Kasumi-1 (cell line): ENCODE measurements around the gene CLCN7.

Experiments
- DNase-seq, 2 experiments: peaks; one replicate each; lab custom pipeline; 2025; lab: John Stamatoyannopoulos, UW

CLCN7 gene

GRCh38 chr16:1464196-1464893, 10.5 kb downstream of the CLCN7 start:
- no peak for DNase-seq

DNA sequence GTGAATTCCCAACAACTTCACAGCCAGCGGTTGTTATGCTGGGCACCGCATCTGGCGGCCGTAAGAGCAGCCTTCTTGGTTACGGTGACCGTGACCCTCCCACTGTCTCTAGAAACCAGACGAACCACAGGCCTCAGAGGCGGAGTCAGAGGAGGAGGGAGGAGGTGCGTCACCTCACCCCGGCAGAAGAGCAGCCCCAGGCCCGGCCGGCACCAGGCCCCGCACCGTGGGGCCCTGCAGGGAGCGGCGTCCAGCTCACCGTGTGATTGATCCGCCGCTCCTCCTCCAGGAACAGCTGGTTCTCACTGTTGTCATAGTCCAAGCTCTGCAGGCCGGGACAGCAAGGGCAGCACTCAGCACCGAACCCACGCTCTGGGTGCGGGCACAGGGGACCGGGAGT, 13.7 kb downstream of the CLCN7 start:
- no peak for DNase-seq

DNA sequence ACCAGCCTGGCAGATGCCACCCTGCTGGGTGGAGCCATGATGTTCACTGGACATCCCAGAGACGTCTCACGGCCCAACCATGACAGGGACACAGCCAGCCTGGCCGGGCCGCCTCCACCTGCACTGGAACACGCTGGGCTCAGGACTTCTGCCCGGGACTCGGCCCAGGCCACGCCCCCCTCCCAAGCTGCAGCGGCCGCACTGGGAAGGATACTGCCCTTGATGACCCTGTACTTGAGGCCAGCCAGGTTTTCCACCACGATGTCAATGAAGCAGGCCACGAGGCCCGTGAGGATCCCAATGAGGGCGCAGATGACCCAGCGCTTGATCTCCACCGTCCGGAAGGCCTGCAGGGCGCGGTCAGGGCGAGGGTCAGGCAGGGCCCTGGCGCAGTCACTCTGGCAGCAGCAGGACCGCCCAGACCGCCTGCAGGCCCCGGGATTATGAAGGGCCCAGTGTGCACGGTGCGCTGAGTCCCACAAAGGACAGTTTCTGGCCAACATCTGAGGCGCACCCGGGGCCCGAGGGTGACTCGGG, 14.2 kb downstream of the CLCN7 start:
- DNase-seq, result no peak

- no peak for DNase-seq
Measured at GRCh38 chr16:1459967-1460366, 14.9 kb downstream of the CLCN7 start.

GRCh38 chr16:1458977-1459341, 15.9 kb downstream of the CLCN7 start:
- no peak for DNase-seq

GRCh38 chr16:1458336-1458976, 16.4 kb downstream of the CLCN7 start:
- DNase-seq, result no peak

GRCh38 chr16:1457489-1458245, 17.2 kb downstream of the CLCN7 start:
- no peak for DNase-seq

DNA sequence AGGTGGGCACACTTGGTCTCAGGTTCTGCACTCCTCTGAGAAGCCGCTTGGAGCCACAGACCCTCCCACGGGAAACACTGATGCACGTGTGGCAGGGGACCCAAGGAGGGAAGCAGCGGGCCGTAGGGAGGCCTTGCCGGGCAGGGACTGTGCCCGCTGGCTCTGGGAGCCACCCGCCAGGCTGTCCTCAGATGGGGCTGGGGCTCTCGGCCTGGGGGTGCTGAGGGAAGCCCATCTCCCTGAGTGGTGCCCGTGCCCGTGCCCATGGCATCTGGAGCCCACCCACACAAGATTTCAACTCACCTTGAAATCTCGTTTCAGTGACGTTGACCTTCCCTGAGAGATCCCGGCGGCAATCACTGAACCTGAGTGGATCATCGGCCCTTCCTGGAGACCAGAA, 17.9 kb downstream of the CLCN7 start:
- DNase-seq, result no peak

DNA sequence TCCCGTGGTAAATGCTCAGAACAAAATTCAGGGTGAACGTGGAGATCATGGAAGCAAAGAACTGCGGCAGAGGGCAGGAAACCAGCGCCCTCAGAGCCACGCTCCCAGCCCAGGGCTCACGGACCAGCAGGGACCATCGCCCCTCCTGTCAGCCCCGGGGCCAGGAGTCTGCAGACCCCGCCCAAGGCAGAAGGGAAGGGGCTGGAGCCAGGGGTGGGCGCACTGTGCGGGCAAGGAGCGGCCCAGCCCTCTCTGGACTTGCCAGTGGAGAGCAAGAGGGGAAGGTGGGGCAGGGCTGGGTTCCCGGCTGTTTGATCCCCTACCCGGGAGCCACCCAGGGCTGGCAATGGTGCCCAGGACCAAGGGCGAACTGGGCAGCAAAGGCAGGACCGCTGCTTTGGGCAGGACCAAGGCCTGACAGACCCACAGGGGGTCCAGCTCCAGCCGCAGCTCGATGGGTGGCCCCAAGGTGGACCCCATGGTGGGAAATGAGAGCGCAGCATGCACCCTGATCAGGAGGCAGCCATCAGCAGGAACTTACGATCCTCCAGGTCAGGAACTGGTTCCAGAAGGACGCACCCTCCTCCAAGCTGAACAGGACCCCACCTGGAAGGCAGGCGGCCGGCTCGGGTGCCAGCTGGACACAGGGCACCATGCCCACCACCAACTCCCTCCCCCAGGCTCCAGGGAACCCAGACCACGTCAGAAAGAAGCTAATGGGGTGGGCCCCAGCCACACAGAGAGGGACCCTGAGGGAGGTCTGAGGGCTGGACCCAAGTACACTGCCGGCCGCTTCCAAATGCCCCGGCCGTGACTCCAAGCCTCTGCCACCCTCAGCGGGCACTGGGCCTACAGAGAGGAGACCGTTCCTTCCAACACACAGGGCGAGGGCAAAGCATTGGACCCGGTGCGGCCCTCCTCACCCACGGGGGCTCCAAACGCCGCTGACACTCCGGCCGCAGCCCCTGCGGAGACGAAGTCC, 19.3 kb downstream of the CLCN7 start:
- DNase-seq, result no peak

DNA sequence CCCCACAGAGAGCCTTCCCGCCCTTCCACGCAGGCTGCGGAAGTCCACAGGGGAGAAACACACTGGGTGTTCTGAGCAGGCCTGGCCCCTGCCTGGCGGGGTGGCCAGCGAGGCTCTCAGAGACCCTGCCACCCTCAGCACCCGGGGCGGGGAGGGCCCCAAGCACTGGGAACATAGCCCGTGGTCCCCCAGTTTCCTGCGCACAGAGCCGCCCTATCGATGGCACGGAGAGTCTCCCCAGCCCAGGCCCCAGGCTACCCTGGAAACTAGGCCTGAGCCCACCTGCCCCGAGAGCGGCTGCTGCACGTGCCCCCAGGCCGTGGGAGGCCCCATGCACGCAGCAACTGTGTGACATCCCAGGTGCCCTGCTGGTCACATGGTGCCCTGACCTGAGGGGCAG, 20.3 kb downstream of the CLCN7 start:
- no peak for DNase-seq

- no peak for DNase-seq
Measured at GRCh38 chr16:1453316-1453715, 21.5 kb downstream of the CLCN7 start.

GRCh38 chr16:1452530-1452929, 22.3 kb downstream of the CLCN7 start:
- DNase-seq, result no peak

DNA sequence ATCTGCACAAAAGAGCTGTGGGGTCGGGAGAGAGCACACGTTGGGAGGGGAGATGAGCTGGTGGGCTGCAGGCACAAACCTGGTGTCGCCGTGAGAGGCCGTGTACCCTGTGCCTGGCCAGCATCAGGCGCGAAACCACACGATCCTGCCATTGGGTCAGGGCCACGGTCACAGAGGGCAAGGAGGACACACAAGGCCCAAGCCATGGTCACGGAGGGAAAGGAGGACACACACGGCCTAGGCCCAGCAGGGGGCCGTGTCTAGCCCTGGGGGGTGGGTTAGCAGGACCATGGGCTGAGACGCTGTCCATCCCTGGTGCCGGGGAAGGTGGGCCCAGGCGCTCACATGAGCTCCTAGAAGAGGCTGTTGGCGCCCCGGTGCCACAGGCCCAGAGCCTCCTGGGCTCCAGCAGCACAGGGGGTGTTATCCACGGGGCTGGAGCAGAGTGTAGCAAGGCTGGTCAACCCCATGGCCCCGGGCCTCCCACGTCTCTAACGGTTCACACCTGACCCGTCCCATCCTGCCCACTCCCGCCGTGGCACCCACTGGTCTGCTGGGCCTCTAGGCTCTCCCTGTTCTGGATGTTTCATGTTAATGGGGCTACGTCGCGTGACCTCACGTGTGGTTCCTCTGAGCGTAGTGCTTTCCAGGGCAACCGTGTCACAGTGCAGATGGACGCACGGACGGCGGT, 23.0 kb downstream of the CLCN7 start:
- DNase-seq, result no peak

GRCh38 chr16:1450841-1451240, 24.0 kb downstream of the CLCN7 start:
- DNase-seq, result no peak

DNA sequence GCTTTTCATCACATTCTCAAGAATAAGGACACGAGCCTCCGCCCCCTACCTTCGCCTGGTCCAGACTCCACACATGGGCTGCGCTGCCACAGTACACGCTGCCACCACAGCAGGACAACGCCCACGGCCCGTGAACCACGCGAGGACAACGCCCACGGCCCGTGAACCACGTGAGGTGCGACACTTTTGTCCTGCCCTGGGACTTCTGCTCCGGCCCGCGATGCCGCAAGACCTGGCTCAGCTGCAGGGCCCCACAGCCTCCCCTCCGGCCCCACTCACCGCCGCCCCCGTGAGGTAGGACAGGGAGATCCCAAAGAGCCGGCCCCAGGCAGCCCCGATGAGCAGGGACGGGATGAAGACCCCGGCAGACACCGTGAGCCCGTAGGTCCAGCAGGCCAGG, 24.6 kb downstream of the CLCN7 start:
- no peak for DNase-seq

DNA sequence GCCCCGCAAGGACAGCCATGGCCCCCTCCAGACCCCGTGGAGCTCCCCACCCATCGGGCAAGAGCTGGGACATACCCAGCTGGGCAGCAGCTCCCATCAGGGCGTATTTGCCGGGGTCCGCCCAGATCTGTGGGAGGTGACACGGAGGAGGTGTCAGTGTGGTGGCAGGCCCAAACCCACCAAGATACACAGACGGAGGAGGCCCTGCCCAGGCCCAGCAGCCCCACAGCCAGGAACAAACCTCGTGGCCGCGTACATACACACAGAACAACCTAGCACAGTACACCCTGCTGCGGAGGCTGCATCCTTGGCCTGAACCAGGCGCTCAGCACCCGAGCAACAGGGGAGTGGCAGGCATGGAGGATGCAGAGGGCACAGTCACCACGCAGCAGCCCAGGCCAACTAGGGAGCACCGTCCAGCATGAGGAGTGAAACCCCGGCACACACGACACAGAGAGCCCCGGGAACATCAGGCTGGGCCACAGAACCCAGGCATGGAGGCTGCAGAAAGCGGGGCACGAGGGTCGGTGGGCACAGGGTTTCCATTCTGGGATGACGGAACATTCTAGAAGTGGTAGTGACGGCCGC, 25.5 kb downstream of the CLCN7 start:
- no peak for DNase-seq

DNA sequence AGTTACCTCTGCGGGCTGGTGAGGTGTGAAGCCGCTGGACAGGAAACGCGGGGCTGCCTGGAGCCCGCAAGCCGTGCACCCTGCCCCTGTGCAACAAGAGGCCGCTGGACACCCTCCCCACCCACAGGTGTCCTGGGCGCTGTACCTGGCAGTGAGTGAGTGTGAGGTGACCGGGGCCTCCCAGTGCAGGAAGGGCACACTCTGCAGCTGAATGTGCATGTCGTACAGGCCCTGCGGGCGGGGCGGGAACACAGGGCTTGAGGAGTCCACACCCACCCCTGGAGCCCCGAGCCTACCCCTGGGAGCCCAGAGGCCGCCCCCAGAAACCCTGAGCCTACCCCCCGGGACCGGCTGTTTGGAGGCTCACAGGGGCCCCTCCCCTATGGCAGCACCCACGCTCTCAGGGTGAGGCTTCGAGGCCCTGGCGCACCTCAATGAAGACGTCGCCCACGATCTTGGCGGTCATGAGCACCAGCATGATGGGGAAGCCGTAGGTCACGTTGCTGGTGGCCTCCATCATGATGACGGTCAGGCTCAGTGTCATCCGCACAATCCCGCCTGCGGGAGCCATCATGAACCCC, 26.2 kb downstream of the CLCN7 start:
- DNase-seq, result no peak

GRCh38 chr16:1447965-1448364, 26.9 kb downstream of the CLCN7 start:
- no peak for DNase-seq

DNA sequence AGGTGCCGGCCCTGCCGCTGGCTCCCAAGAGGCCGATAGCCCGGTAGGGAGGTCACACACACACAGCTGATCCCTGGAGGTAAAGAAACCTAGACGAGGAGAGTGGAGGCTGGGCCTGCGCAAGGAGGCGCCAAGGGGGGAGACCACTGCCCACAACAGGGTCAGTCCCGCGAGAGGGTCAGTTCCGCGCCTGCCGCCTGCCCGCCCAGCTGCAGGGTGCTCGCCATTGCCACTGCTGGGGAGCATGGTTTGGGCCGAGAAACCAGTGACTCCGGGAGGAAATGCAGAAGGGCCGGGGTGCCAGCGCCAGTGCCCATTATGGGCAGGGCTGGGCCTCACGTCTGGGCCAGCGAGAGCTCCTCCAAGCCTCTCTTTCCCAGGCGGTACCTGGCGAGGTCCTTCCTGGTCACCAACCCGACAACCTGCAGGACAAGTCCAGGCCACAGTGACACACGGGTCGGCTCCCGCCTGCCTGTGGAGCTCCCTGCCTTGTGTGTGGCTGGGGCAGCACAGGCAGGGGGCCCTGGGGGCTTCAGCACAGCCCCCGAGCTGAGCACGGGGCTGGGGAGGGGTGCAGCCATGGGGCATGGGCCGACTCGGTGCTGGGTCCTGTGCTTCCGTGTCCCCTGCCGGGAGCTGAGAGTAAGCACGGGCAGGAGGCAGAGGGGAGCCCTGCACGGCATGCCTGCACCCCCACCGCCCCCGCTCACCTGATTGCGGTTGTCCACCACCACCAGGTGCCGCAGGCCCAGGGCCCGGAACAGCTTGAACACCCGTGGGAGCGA, 28.3 kb downstream of the CLCN7 start:
- DNase-seq, result no peak
